Activated T-cell treated with anti-CD3 and anti-CD28 coated beads, Interleukin-2, amount 50 U/mL, for 1 hour (primary cell): ENCODE data around the gene KNCN.

Experiments used
- DNase-seq: peaks from one replicate; pipeline ENCODE4 v3.0.0-alpha.2; 2020

KNCN gene

GRCh38 chr1:46522184-46522968 lies 29.1 kb downstream of the KNCN start:
- no peak for DNase-seq

- DNase-seq = no peak
Measured at GRCh38 chr1:46521414-46521813, 30.0 kb downstream of the KNCN start.

- no peak for DNase-seq
Measured at GRCh38 chr1:46520063-46520911, 31.2 kb downstream of the KNCN start.

- no peak for DNase-seq
Measured at GRCh38 chr1:46519209-46519608, 32.2 kb downstream of the KNCN start.

- no peak for DNase-seq
Measured at GRCh38 chr1:46517932-46518498, 33.4 kb downstream of the KNCN start.

GRCh38 chr1:46517010-46517600 lies 34.3 kb downstream of the KNCN start:
- DNase-seq = no peak

- DNase-seq = no peak
Measured at GRCh38 chr1:46516200-46516950, 35.1 kb downstream of the KNCN start.

- DNase-seq = no peak
Measured at GRCh38 chr1:46515576-46515975, 35.9 kb downstream of the KNCN start.

- no peak for DNase-seq
Measured at GRCh38 chr1:46513536-46513935, 37.9 kb downstream of the KNCN start.

GRCh38 chr1:46512792-46513190 lies 38.7 kb downstream of the KNCN start:
- no peak for DNase-seq

GRCh38 chr1:46512135-46512791 lies 39.2 kb downstream of the KNCN start:
- no peak for DNase-seq

GRCh38 chr1:46510998-46511365 lies 40.5 kb downstream of the KNCN start:
- DNase-seq = no peak

- no peak for DNase-seq
Measured at GRCh38 chr1:46510341-46510997, 41.0 kb downstream of the KNCN start.

GRCh38 chr1:46508757-46509156 lies 42.7 kb downstream of the KNCN start:
- no peak for DNase-seq

GRCh38 chr1:46506470-46507219 lies 44.8 kb downstream of the KNCN start:
- DNase-seq = no peak

GRCh38 chr1:46503421-46503820 lies 48.0 kb downstream of the KNCN start:
- no peak for DNase-seq

GRCh38 chr1:46501528-46501927 lies 49.9 kb downstream of the KNCN start:
- no peak for DNase-seq

GRCh38 chr1:46497665-46498064 lies 53.8 kb downstream of the KNCN start:
- DNase-seq = no peak

- no peak for DNase-seq
Measured at GRCh38 chr1:46497020-46497419, 54.4 kb downstream of the KNCN start.

GRCh38 chr1:46496505-46496904 lies 54.9 kb downstream of the KNCN start:
- no peak for DNase-seq

GRCh38 chr1:46495778-46496177 lies 55.7 kb downstream of the KNCN start:
- no peak for DNase-seq
